Measurements from ENCODE around the gene GRM2.

The GRM2 gene

DNA sequence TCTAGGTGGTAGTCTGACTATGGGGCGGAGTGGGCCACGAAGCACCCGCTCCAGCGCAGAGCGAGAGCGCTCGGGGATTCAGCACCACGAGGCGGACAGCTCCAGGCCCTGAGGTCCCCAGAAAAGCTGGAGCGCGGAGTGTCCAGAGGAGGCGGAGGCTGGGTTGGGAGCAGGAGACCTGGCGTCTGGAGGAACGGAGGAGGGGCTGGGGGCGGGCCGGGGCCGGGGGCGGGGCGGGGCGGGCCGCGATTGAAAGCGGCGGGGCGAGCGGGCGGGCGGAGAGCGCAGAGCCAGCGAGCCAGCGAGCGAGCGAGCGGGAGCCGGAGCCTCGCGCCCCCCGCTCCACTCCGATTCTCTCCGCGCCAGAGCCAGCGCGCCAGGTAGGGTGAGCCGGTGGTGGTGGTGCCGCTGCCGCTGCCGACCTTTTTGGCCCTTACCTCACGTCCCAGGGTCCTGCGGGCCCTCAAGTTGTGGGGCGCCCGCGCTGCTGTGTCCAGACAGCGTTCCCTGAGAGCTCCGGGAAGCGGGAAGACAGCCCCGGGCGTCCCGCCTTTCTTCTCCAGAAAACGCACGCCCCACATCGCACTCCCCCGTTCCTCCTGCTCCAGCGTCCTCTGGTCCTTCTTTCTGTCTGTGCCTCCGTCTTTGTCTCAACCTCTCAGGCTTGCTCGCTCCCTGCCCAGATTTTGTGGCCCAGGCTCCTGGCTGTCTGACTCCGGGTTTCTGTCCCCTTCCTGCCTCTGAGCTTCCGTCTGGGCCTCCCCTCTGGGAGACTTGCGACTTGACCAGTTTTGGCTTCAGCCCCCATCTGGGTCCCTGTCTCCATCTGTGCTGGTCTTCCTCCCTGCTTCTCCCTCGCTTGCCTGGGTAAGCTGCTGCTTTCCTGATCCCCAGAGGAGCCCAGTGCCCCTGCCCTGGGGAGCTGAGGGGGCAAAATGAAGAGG lies at the start of gene GRM2:
Gene GRM2, plus strand, starts transcription at position 281 of the 944 bp plus-strand sequence. CDS start 1,916 bp downstream, outside the sequence.
- FAIRE-seq = no peak
- DNase-seq (ENCODE audit: low spot score) = peak; percentile 84

DNA sequence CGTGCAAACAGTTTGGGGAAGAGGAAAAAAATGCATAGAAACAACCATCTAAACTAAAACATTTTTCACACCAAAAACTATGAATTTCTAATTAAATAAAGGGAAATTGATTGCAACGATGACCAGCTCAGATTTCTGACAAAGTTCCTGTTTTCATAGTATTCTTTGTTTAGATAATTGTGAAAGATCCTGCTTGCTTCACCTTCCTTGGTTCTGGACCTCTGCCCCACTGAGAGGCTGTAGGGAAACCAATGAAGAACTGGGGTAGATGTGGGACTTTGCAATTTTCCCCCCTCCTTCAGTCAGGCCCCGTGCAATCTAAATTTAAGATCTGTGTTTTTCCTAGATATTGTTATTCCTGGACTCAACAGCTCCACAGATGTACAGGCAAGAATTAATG lies 49.6 kb upstream of the GRM2 start:
- FAIRE-seq (no peak), DNase-seq (ENCODE audit: low spot score) (no peak)

DNA sequence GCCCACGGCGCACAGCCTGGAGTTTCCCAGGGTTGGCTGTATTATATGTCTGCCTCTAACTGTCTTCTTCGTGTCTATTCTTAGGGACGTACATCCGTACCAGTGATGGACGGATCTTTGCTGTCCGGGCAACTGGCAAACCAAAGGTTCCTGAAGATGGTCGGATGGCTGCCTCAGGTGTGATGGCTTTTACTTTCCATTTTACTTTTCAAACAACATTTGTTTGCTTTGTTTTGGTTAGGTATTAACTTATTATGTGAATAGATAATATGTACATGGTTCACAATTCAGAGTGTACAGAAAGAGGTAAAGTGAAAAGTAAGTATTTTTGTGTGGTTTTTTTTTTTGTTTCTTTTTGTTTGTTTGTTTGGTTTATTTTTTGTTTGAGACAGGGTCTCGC lies 46.9 kb upstream of the GRM2 start:
- DNase-seq (ENCODE audit: low spot score) = no peak
- FAIRE-seq = no peak

DNA sequence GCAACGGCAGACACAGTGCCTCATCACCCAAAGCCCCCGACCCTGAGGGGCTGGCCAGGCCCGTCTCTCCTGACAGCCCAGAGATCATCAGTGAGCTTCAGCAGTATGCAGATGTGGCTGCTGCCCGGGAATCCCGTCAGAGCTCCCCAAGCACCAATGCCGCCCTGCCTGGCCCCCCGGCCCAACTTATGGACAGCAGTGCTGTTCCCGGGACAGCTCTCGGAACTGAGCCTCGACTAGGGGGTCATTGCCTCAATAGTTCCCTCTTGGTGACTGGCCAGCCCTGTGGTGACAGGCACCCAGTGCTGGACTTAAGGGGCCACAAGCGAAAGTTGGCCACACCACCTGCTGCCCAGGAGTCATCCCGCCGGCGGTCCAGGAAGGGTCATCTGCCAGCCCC lies 44.4 kb upstream of the GRM2 start:
- FAIRE-seq (no peak), DNase-seq (ENCODE audit: low spot score) (no peak)

DNA sequence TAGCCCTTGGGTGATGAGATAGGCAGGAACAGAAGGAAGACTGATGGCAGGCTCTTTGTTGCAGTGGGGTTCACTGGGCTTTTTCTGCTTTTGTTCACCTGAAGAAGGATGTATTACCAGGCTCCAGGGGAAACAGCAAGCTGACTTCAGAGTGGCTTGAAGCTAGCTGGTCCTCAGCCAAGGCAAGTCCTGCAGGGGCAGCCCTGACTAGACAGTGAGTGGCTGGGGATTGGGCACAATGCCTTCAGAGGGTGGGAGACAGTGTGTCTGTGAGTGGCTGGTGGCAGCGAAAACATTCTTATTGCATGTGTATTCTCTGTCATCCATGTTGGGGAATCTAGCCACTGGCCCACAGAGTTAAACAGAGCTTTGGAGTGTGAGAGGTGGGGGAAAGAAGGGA lies 38.1 kb upstream of the GRM2 start:
- FAIRE-seq (no peak), DNase-seq (ENCODE audit: low spot score) (no peak)

DNA sequence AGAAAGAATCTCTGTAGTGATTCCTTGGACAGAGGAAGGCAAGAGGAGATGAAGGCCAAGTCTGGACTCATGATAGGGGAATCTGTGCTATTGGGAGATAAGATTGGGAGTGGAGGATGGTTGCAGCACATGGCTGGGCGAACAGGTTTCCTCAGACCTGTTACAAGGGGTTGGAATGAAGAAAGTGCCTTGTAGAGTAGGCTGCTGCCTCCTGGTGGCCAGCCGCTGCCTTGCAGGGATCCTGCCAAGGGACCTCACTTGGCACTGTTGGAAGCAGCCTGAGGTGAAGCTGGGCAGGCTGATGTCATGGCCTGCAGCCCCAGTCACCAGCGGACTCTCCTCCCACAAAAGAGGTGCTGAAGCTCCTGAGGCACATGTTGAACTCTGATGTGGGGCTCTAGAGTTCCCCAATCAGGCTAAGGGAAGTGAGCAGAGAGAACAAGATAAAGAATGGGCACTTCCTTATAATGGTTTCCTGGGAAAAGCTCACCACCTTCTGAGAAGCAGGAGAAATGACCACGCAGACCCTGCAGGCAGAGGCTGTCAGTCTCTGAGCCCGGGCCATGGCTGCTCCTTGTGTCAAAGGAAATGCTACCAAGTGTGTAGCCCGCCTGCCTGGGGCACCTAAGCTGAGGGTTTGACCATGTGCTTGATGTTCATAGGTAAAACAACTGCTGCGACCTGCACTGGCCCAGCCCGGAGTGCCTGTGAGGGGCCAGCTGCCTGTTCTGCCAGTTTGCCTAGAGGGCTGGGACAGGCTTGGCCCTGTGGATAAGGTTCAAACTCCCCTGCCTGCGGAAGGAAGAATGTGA lies 37.4 kb upstream of the GRM2 start:
- DNase-seq (ENCODE audit: low spot score) (peak; percentile 79), FAIRE-seq (peak; percentile 94)

DNA sequence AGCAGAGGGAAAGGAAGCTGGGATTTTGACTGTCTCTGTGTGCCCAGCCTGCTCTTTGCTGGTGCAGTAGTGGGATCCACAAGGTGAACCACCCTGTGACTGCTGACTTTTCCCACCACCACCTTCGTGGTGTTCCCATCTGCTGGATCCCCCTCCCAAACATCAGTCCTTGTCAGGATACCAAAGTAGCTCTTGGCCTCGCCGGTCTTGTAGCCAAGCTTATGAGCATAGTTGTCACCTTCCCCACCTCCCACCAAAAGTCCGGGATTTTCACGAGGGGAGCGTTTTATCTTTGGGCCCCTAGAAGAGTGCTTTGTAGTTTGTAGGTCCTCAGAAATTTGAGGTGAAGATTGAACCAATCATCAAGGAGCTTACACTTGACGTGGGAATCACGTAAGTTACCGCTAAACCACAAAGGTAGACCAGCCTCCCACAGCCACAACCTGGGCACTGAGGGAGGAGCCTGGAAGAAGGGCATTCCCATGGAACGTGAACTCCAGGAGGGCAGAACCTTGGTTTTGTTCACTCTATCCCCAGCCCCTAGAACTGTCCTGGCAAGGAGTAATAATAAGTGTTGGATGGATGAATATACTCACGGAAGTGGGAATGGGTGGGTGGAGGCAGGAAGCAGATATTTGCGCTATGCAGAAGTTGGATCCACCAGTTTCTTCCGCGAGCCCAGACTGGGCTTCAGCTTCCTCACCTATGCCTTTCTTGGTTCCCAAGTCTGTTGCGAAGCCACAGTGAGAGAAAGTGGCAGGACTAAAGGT lies 36.6 kb upstream of the GRM2 start:
- no peak for FAIRE-seq

DNA sequence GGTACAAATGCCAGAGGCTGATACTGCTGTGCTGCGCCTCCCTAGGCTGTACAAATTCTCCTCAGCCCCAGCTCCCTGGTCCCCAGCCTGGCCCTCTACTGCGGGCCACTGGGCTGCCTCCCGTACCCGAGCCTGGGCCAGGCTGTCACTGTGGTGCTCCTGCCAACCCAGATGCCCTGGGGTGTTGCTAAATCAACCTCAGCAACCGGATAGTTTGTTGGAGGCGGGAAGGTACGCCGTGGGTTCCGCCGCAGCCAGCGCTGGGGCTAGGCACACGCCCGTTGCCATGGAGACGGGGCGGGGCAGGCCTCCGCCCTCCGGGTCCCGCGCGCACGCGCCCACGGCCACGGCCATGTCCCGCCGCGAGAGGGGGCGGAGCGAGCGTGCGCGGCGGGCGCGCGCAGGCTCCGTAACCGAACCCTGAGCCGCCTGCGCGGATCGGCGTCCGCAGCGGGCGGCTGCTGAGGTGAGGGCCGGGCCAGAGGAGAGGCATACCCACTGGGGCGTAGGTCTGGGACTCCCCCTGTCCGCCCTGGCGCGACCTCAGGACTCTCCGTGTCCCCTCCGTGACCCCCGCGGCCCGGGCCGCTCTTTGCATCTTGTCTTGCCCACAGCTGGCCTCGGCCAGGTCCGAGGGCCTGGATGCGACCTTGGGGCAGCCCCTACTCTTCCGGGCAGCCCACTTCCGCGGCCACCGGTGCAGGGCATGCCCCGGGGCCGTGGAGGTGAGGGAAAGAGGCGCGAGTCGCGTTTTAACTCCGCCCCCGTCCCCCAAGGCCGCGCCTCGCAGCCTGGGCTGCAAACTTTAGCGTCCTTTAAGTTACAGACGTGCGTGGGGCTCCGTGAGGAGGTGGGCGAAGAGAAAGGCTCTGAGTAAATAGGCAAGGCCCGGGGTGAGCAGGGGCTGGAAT lies 35.8 kb upstream of the GRM2 start, which contains the start of gene TEX264:
Gene TEX264, plus strand, starts transcription at position 430 of the 911 bp plus-strand sequence. CDS start 3,053 bp downstream, outside the sequence.
- FAIRE-seq (peak; percentile 74), DNase-seq (ENCODE audit: low spot score) (peak; percentile 96)

More for the DNA sequence above, 36.6 kb upstream of the GRM2 start:
- DNase-seq (ENCODE audit: low spot score) = no peak

DNA sequence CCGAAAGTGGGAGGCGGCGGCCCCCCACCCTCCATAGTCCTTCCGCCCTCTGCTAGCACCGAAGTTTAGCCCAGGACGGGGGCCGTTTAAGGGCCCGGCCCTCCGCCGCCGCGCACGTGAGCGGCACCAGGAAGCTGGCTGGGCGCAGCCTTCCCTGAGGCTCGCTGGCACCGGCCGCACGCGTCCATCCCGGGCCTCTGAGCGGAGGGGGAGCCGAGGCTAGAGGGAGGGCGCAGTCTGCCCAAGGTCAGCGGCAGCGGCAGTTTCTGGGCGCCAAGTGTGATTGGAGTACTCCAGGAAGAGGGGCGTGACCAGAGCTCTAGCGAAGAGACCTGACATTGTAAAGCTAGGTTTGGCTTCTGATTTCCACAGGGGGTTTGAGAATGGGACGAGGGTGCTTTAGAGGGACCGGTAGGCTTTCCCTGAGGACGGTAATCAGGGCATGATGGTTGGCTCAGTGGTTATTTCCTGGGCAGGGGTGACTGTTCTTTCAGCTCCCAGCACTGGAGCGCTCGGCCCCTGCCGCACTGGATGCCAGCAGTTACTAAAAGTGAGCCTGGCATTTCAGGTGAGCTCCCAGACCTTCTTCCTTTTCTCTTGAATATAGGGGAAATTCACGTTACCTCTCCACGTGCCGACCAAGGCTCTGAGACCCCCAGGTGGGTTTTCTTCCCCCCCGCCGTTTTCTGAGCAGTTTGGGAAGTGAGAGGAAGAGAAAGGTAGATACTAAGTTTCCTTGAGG lies 35.0 kb upstream of the GRM2 start:
- peak; percentile 84 for DNase-seq (ENCODE audit: low spot score)
- FAIRE-seq = no peak

DNA sequence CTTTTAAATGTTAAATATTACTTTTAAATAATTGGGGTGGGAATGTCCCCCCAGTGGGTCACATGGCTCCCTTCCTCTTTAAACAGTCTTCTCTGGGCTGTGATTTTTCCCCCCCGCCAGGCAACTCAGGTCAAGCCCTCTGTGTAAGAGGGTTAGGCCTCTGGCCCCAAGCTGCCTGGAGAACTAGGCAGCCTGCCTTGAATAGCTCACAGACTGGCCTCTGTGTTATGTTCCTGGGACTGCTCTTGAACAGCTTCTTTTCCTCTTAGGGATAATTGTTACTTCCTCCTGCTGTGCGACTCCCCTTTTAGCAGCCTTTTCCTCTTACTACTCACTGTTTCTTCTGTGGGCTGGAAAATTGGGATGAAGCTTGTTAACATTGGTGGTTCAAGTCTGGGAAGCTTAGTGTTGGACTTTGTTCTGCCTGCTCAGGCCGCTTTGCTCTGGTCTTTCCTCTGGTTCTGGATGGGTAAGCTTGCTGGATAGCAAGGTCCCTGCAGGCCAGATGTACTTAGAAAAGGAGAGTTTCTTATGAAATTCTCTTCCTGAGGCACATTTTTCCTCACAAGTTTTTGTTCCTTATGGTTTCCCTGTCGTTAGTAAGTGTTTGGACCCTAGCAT lies 33.6 kb upstream of the GRM2 start:
- FAIRE-seq = no peak
- no peak for DNase-seq (ENCODE audit: low spot score)

DNA sequence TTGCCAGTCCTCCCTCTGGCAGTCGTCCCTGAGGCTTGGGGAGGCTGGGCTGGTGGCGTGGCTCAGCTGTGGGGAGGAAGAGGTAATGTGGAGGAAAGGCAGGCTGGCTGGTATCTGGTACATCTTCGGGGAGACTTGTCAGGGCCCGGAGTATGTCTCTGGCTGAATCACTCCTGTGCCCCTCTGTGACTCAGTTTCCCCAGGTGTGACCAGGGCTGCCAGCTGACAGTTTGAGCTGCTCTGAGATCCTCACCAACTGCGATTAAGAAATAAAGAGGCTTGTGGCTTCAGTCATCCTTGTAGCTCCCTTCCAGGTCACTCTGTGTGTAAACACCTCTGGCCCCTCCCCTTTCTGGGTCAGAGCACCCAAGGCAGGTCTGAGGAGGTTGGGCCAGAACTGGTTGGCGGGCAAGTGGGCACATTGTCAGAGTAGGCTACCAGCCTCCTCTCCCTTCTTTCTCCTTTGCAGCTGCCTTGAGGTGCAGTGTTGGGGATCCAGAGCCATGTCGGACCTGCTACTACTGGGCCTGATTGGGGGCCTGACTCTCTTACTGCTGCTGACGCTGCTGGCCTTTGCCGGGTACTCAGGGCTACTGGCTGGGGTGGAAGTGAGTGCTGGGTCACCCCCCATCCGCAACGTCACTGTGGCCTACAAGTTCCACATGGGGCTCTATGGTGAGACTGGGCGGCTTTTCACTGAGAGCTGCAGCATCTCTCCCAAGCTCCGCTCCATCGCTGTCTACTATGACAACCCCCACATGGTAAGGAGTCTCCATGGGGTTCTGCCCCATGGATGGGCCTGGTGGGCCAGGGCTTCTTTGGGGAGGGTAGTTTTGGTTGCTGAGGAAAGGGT lies 32.8 kb upstream of the GRM2 start:
- DNase-seq (ENCODE audit: low spot score) (no peak), FAIRE-seq (no peak)

DNA sequence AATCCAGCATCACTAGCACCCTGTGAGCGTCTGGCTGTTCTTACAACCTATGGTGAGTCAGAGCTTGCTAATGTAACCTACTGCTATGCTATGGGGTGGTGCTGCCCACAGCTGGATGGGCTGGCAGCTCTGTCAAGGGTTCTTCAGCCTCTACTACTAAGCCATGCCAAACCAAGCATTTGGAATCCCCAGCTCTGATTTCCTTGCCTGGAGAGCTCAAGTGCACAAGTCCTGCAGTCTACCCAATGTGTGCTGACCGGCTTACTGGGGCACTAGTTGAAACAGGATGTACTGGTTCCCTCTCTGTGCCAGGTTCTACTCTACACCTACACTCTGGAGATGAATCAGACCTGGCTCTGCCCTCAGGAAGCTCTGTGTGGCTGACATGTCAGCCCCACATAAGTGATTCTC lies 31.7 kb upstream of the GRM2 start:
- FAIRE-seq (no peak), DNase-seq (ENCODE audit: low spot score) (no peak)

DNA sequence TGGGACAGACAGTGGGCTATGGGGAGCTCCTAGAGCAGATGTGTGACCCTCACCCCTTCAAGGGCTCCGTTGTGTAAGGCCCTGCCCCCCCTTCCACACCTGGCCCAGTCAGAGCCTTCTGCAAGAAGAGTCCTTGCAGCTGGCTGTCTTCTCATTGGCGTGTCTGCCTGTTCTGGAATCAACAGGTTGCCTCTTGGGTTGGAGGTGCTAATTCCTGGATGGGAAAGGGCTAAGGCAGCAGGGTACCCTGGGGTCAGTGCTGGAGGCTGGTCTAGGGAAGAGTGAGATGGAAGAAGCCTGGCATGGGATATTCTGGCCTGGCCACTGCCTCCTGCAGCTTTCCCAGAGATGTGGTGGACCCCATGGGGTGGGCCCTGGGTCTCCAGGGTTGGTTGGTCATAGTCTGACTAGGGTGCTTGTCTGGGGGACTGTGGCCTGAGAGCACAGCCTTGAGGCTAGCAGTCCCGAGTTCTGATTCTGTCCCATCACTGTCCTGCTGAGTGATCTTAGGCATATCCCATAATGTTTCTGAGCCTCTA lies 30.7 kb upstream of the GRM2 start:
- FAIRE-seq (no peak), DNase-seq (ENCODE audit: low spot score) (no peak)

DNA sequence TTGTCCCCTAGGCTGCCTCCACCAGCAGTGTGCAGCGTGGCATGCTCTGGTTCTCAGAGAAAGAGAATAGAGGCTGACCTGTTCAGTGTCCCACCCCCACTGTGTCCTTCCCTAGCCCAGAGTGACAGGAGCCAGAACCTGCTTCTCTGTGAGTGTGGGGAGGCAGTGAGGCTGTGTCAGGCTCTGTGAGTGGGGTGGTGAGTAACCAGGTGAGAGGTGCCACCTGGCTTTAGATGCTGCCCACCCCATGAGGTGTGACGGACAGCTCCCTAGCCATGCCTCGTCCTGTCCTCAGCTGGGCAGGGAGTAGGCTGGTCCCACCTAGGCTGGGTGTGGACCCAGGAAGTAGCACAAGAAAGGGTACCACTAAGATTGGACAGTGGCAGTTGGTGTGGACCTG lies 29.5 kb upstream of the GRM2 start:
- DNase-seq (ENCODE audit: low spot score) (no peak), FAIRE-seq (no peak)

DNA sequence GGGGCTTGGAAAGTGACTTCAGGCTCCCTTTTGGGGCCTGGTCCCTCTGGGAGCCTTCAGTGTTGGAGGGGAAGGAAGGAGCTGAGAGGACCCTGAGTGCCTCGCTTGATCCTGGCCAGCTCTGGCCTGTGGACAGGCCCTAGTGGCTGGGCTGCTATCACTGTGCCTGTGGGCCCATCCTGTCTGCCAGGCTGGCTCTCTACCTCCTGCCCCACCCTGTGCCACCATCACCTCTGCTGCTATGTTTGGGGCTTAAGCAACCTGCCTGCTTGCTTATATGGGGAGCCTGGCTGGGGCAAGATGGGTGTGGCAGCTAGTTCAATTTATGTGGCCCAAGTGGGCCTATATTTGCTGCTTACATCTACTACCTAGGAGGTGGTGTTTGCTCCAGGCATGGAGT lies 28.7 kb upstream of the GRM2 start:
- no peak for DNase-seq (ENCODE audit: low spot score)
- no peak for FAIRE-seq

DNA sequence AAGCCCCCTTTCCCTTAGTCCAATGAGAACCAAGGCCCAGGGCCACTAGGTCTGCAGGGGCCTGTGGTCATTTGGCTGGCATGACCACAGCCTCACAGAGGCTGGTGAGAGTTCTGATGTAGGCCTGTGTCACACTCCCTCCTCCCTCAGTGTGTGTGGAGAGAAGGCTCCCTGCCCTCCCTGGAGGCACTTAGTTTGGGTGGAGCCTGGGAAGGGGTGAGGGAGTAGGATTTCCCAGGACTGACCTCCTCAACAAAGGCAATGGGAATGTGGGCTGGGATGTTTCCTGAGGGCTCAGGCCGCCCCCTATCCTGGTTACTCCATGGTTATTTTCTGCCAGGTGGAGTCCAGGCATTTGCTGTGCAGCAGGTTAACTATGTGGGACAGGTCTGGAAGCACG lies 28.2 kb upstream of the GRM2 start:
- DNase-seq (ENCODE audit: low spot score) = no peak
- FAIRE-seq = no peak

DNA sequence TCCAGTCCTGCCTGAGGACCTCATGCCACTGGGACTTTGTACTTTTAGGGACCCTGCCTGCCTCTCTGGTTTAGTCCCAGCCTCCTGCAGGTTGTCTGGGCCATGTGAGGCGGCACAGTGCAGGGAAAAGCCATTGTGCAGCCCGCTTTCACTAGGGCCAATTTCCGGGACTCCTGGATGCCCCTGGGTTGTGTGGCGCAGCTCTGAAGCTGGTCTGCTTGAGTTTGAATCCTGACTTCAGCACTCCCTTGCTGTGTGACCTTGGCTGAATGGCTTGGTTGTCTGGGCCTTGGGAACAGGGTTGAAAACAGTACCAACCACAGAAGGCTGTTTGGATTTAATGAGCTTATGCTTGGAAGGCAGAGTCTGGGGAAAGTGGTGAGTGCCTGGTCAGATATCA lies 27.6 kb upstream of the GRM2 start:
- DNase-seq (ENCODE audit: low spot score) (no peak), FAIRE-seq (no peak)

DNA sequence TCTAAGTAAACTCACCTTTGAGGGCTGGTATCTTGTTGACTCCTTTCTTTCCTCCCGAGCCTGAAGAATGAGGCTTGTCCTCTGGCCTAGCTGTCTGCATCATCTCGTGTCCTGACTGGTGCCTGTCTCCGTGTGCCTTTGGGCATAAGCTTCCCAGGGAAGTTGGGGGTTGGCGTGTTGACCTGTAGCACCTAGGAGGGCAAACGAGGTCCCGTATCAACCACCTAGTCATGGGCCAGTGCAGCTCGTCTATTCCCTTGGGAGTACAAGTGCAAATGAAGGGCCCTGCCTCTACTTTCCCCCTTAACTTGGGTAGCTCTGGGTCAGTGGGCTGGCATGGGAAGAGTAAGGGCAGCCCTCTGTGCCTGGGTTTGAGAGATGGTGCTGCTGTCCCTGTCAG lies 27.1 kb upstream of the GRM2 start:
- DNase-seq (ENCODE audit: low spot score) = no peak
- no peak for FAIRE-seq
